RWPE1 (cell line): ENCODE results near the gene SLC44A4.
A peak's percentile ranks its signal among the peaks of the same experiment; 100 is the strongest.

ENCODE experiments used
- CTCF ChIA-PET: fragments of 350-600 bp; sonication (Branson Sonifier 250); formaldehyde crosslinking; extraction: SDS; loops from one replicate; lab custom pipeline; 2021; lab: Yijun Ruan, JAX
- POLR2A ChIA-PET: fragments of 400-600 bp; formaldehyde crosslinking; extraction: SDS; loops from one replicate; lab custom pipeline; 2020; ENCODE audit warnings: antibody characterized with exemption; ENCODE audit not compliant: low non-redundant PET; lab: Yijun Ruan, JAX
- DNase-seq: peaks from one replicate; pipeline ENCODE4 v3.0.0; 2012; ENCODE audit warnings: low spot score
- H3K27ac ChIP-seq: fragments of 450-650 bp; 2 replicates; pipeline ENCODE4 v1.5.1; 2017
- CTCF ChIP-seq: fragments of 450-650 bp; conservative IDR thresholded peaks from 2 replicates; pipeline ENCODE4 v1.5.1; 2017; ENCODE audit warnings: low read depth, mild to moderate bottlenecking

SLC44A4 gene

GRCh38 chr6:31898383-31899011, 19.7 kb upstream of the SLC44A4 start:
- DNase-seq = peak; percentile 51
- POLR2A ChIA-PET = interaction anchor here (0.8 kb wide), 1 partner anchor 47 kb away, joined by 7 read pairs; no protein-coding TSS in a partner anchor
- no peak for TF ChIP-seq CTCF
- H3K27ac ChIP-seq = peak overlapping the region; percentile 84
- CTCF ChIA-PET = interaction anchor here (0.7 to 1.4 kb wide), 4 partner anchors 52 to 151 kb away, joined by 3 to 5 read pairs (median 4); no protein-coding TSS in a partner anchor

DNA sequence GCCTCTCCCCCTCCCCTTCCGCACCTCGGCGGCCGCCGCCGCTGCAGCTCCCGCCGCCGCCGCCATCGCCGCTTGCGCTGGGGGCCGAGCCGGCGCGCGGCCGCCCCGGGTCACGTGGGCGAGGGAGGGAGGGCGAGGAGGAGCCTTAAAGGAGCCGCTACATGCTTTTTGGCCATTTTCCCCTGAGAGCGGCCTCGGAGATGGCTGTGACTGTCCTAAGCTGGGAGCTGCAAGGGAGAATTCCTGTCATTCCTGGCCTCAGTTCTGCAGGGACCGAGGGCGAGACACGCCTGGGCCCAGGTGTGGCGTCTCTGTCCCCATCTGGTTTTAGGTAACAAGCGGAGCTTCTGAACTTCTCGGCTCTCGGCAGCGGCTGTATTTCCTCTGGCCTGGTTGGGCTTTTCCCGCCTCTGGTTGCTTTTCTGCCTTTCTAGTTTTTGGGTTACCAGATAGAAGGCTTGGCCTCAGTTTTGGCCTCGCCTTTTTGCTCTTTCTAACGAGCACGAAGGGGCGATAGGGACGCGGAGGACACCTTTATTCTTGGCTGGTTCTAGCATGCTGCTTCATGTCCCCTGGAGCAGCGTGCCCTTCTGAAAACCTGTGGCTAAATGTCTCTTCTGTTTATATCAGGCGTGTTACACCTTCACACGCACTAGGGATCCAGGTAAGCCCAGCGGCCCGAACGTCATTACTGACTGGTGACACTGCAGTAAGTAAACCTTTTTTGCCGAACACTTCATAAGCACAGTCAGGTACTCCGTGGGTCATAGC, 19.0 kb upstream of the SLC44A4 start, which contains the start of gene EHMT2:
Gene EHMT2 (minus strand): TSS at position 87 of the 771 bp plus-strand sequence. CDS start 21 bp downstream, at position 66.
- no peak for TF ChIP-seq CTCF
- peak; percentile 84 for DNase-seq
- H3K27ac ChIP-seq = peak within 1 kb of the TSS; percentile 84
- ChIA-PET CTCF (interaction anchor here (0.7 to 1.4 kb wide), 5 partner anchors 53 to 150 kb away, joined by 3 to 5 read pairs (median 4); no protein-coding TSS in a partner anchor), POLR2A (interaction anchor here (0.6 to 1.0 kb wide), 3 partner anchors 47 to 299 kb away, joined by 3 to 7 read pairs (median 3); no protein-coding TSS in a partner anchor)

DNA sequence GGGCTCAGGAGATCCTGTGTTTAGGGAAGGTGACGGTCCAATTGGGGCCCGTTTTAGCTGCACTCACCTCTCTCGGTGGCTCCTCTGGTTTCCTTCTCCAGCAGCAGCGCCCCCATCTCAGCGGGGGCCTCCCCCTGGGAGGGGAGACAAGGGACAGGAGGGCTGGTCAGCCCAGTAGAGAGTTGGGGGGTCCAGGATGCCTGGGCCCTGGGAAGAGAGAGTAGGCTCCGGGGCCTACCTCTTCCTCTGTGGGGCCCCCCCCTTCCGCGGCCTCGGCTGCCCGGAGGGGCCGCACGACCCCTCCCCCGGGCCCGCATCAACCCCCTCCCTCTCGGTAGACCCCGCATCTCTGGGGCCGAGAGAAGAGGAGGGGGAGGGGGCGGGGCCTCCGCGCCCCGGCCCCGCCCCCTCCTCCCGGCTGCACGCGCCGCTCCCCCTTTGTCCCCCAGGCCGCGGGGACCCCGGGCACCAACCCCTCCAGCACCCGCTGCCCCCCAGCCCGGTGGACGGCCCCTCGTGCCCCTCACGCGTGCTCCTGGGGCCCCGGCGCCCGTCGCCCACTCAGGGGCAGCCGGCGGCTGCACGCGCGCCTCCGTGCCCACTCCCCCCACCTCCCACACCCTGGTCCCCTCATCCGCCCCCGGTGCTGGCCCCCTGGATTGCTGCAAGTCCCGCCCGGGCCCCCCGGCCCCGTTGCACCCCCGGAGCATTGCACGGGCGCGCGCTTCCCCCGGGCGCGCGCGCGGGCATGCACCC, 18.2 kb upstream of the SLC44A4 start:
- DNase-seq = no peak
- TF ChIP-seq CTCF = no peak
- ChIA-PET POLR2A (interaction anchor here (0.6 to 1.0 kb wide), 2 partner anchors 55 to 298 kb away, joined by 3 read pairs; no protein-coding TSS in a partner anchor), CTCF (interaction anchor here (0.7 to 1.4 kb wide), 3 partner anchors 55 to 124 kb away, joined by 3 to 5 read pairs (median 4); no protein-coding TSS in a partner anchor)
- peak overlapping the region; percentile 84 for H3K27ac ChIP-seq

DNA sequence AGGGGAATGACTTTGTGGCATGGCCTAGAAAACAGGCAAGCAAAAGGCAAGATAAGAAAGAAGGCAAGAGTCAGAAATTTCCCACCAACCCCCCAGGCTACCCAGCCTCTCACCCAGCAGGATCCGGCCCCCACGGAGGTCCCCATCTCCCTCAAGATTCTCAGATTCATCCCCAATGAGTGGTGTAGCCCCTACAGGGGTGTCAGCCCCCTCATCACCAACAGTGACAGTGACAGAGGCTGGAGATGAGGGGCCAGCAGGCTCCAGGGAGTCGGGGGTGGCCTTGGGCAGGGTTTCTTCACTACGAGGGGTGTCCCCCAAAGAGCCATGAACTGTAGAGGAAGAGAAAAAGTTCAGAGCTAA, 17.7 kb upstream of the SLC44A4 start:
- ChIA-PET POLR2A (no interaction called here), CTCF (no interaction called here)
- peak overlapping the region; percentile 84 for H3K27ac ChIP-seq
- no peak for TF ChIP-seq CTCF
- DNase-seq = no peak

DNA sequence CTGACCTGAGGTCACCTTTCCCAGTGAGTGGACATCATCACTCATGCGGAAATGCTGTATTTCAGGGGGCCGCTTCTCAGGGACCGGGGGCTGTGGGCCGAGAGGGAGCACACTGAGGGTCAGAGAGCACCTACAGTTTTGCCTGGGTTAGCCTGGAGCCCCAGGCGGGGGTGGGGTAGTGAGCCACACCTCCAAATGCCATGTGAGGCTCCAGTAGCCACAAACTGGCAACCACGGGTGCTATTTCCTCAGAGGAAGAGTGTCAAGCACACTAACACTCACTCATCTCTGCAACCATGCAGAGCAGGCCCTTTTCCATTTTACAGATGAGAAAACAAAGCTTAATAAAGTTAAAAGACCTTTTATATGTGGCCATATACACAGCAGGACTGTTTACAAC, 14.0 kb upstream of the SLC44A4 start:
- no peak for TF ChIP-seq CTCF
- ChIA-PET POLR2A (no interaction called here), CTCF (interaction anchor here (0.6 kb wide), 1 partner anchor 99 kb away, joined by 3 read pairs; no protein-coding TSS in a partner anchor)
- H3K27ac ChIP-seq = 0 out of 2 replicates have a peak overlapping the region, but pooled peaks have one; percentile 1
- no peak for DNase-seq
